Tibial artery (tissue), 4 donors: ENCODE data around the gene HTR6.

ENCODE experiments used
- DNase-seq, 2 donors: peaks; one replicate each; pipeline ENCODE4 v3.0.0-alpha.2; 2019
- H3K27ac ChIP-seq, 2 donors: fragments of 200-600 bp; sonication (generic) in 1 of 2; 1 replicate in 1 of 2; 2 replicates in 1 of 2; pipeline ENCODE4 v1.5.1; 2018 to 2019; ENCODE audit warnings: mild to moderate bottlenecking in 1 of 2
- H3K27me3 ChIP-seq, 2 donors: fragments of 200-600 bp; sonication (generic) in 1 of 2; one replicate each; pipeline versions ENCODE4 v1.5.1 to v1.6.0; 2016 to 2019
- H3K36me3 ChIP-seq, 3 donors: fragments of 200-600 bp; sonication (generic) in 2 of 3; one replicate each; pipeline ENCODE4 v1.5.1; 2016 to 2019; ENCODE audit warnings: mild to moderate bottlenecking in 2 of 3
- H3K4me1 ChIP-seq, 4 donors: fragments of 200-600 bp; sonication (generic) in 2 of 4; 1 replicate in 3 of 4; 2 replicates in 1 of 4; pipeline ENCODE4 v1.5.1; 2016 to 2019
- H3K4me3 ChIP-seq, 2 donors: fragments of 200-600 bp; sonication (generic) in 1 of 2; 1 replicate in 1 of 2; 2 replicates in 1 of 2; pipeline ENCODE4 v1.5.1; 2018 to 2019; ENCODE audit warnings: mild to moderate bottlenecking in 2 of 2
- H3K9me3 ChIP-seq, 3 donors: fragments of 200-600 bp; sonication (generic) in 1 of 3; one replicate each; pipeline ENCODE4 v1.5.1; 2016 to 2019
- intact Hi-C: fragments of 100-400 bp; cut with DNase I; formaldehyde crosslinking; loops from one replicate; pipeline ENCODE4 v1.15.0; 2023; ENCODE audit warnings: low total_unique reads
- TF ChIP-seq, protein P1 (sequence below), 2 experiments: fragments of 200-600 bp in 1 of 2; fragments of 450-650 bp in 1 of 2; IDR thresholded peaks; one replicate each; pipeline ENCODE4 v1.5.1; 2017 to 2019; ENCODE audit warnings: antibody characterized with exemption in 2 of 2, mild to moderate bottlenecking in 1 of 2, moderate library complexity in 1 of 2

HTR6 gene

DNA sequence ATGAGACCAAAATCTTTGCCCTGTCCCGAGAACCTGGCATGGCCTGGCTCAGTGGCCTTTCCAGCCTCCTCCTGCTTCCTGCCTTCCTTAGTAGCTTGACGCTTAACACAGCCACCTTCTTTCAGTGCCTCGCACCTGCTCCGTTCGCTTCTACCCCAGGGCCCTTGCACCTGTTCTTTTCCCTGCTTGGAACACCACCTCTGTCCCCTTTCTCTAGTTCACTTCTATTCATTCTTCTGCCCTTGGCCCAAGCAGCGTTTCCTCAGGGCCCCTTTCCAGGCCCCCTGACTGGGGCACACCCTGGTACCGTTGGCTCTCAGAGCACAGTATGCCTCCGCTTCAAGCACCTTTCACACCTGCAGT, 9.0 kb upstream of the HTR6 start:
- TF ChIP-seq, protein P1, sequence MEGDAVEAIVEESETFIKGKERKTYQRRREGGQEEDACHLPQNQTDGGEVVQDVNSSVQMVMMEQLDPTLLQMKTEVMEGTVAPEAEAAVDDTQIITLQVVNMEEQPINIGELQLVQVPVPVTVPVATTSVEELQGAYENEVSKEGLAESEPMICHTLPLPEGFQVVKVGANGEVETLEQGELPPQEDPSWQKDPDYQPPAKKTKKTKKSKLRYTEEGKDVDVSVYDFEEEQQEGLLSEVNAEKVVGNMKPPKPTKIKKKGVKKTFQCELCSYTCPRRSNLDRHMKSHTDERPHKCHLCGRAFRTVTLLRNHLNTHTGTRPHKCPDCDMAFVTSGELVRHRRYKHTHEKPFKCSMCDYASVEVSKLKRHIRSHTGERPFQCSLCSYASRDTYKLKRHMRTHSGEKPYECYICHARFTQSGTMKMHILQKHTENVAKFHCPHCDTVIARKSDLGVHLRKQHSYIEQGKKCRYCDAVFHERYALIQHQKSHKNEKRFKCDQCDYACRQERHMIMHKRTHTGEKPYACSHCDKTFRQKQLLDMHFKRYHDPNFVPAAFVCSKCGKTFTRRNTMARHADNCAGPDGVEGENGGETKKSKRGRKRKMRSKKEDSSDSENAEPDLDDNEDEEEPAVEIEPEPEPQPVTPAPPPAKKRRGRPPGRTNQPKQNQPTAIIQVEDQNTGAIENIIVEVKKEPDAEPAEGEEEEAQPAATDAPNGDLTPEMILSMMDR (IDR thresholded peaks at IDR 0.05) = no peak
- no peak for DNase-seq
- Histone ChIP-seq H3K27me3 (peaks cover 0 to 3% of the 10 kb centered on the region in 2 donors), H3K4me3 (no peak overlapping the region), H3K36me3 (peaks cover 0 to 43% (median 38%) of the 10 kb centered on the region in 3 donors), H3K9me3 (no peaks in the 10 kb centered on the region), H3K4me1 (peaks cover 0 to 39% (median 23%) of the 10 kb centered on the region in 4 donors), H3K27ac (no peak overlapping the region)
- intact Hi-C loops = no loop called here

- Histone ChIP-seq H3K27me3 (peaks cover 0 to 9% of the 10 kb centered on the region in 2 donors), H3K27ac (no peak overlapping the region), H3K9me3 (no peaks in the 10 kb centered on the region), H3K36me3 (peaks cover 0 to 43% (median 38%) of the 10 kb centered on the region in 3 donors), H3K4me3 (no peak overlapping the region), H3K4me1 (peaks cover 0 to 34% (median 17%) of the 10 kb centered on the region in 4 donors)
- intact Hi-C loops = no loop called here
- TF ChIP-seq, protein P1 (IDR thresholded peaks at IDR 0.05) = no peak
- DNase-seq = no peak
Observed at GRCh38 chr1:19656134-19656779, 8.4 kb upstream of the HTR6 start.

DNA sequence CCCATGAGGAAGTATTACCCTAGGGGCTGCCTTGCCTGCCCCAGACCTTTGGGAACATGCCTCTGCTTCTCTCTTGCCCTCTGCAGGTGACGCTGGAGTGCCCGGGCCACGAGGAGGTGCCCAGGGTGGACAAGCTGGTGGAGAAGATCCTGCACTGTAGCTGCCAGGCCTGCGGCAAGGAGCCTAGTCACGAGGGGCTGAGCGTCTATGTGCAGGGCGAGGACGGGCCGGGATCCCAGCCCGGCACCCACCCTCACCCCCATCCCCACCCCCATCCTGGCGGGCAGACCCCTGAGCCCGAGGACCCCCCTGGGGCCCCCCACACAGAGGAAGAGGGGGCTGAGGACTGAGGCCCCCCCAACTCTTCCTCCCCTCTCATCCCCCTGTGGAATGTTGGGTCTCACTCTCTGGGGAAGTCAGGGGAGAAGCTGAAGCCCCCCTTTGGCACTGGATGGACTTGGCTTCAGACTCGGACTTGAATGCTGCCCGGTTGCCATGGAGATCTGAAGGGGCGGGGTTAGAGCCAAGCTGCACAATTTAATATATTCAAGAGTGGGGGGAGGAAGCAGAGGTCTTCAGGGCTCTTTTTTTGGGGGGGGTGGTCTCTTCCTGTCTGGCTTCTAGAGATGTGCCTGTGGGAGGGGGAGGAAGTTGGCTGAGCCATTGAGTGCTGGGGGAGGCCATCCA, 7.8 kb upstream of the HTR6 start:
- intact Hi-C loops = no loop called here
- peaks cover 0 to 10% of the 10 kb centered on the region in 2 donors for H3K27me3 ChIP-seq
- peaks cover 0 to 43% (median 38%) of the 10 kb centered on the region in 3 donors for H3K36me3 ChIP-seq
- no peak overlapping the region for H3K4me3 ChIP-seq
- no peaks in the 10 kb centered on the region for H3K9me3 ChIP-seq
- peaks cover 0 to 27% (median 15%) of the 10 kb centered on the region in 4 donors for H3K4me1 ChIP-seq
- DNase-seq = no peak
- no peak overlapping the region for H3K27ac ChIP-seq
- TF ChIP-seq, protein P1 (IDR thresholded peaks at IDR 0.05) = no peak

DNA sequence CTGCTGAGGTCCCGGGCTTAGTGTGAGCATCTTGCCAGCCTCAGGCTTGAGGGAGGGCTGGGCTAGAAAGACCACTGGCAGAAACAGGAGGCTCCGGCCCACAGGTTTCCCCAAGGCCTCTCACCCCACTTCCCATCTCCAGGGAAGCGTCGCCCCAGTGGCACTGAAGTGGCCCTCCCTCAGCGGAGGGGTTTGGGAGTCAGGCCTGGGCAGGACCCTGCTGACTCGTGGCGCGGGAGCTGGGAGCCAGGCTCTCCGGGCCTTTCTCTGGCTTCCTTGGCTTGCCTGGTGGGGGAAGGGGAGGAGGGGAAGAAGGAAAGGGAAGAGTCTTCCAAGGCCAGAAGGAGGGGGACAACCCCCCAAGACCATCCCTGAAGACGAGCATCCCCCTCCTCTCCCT, 7.2 kb upstream of the HTR6 start:
- Histone ChIP-seq H3K27me3 (peaks cover 0 to 12% of the 10 kb centered on the region in 2 donors), H3K4me3 (no peak overlapping the region), H3K9me3 (no peaks in the 10 kb centered on the region), H3K36me3 (peaks cover 0 to 43% (median 38%) of the 10 kb centered on the region in 3 donors), H3K4me1 (peaks cover 0 to 22% (median 10%) of the 10 kb centered on the region in 4 donors), H3K27ac (no peak overlapping the region)
- TF ChIP-seq, protein P1 (IDR thresholded peaks at IDR 0.05) = no peak
- no peak for DNase-seq
- intact Hi-C loops = no loop called here

DNA sequence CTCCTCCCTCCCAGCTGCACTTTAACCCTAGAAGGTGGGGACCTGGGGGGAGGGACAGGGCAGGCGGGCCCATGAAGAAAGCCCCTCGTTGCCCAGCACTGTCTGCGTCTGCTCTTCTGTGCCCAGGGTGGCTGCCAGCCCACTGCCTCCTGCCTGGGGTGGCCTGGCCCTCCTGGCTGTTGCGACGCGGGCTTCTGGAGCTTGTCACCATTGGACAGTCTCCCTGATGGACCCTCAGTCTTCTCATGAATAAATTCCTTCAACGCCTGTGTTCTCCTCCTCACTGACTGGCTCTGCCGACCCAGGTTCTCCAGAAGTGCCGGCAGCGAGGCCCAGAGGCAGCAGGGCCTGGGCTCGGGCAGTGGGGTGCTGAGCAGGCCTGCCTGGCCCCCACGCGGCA, 6.5 kb upstream of the HTR6 start:
- Histone ChIP-seq H3K36me3 (peaks cover 0 to 43% (median 38%) of the 10 kb centered on the region in 3 donors), H3K4me1 (peaks cover 0 to 22% (median 9%) of the 10 kb centered on the region in 4 donors), H3K27me3 (peaks cover 0 to 17% of the 10 kb centered on the region in 2 donors), H3K27ac (no peak overlapping the region), H3K4me3 (no peak overlapping the region), H3K9me3 (no peaks in the 10 kb centered on the region)
- intact Hi-C loops = no loop called here
- TF ChIP-seq, protein P1 (IDR thresholded peaks at IDR 0.05) = no peak
- DNase-seq = no peak
